A549 (cell line): ENCODE measurements around the gene RBM17. TPM values are rescaled to one million over a fixed set of nuclear protein-coding genes. Genes with fewer than 3 reads are reported as not detected.

Source experiments
- ATAC-seq, 2 experiments: fragments of 200-7000 bp in 1 of 2; fragments of >200 bp in 1 of 2; cut with Nextera tagmentation in 1 of 2; cut with Tn5 transposase in 1 of 2; 3 replicates each; pipeline versions ENCODE4 v1.8.0 to v1.9.1; 2018 to 2020; ENCODE audit warnings: mild to moderate bottlenecking in 1 of 2, moderate library complexity in 1 of 2
- CTCF ChIA-PET: fragments of 300-600 bp; sonication (Branson Sonifier 250); formaldehyde crosslinking; extraction: SDS; loops from one replicate; lab custom pipeline; 2021; ENCODE audit warnings: antibody characterized with exemption, inconsistent platforms; lab: Yijun Ruan, JAX
- POLR2A ChIA-PET: fragments of 350-600 bp; formaldehyde crosslinking; extraction: SDS; loops from one replicate; lab custom pipeline; 2021; ENCODE audit warnings: antibody characterized with exemption, inconsistent platforms; lab: Yijun Ruan, JAX
- DNase-seq, 2 experiments: peaks; one replicate each; pipeline versions ENCODE4 v3.0.0 to v3.0.0-alpha.2; 2011 to 2016; ENCODE audit warnings: low read depth in 1 of 2, low spot score in 1 of 2
- FAIRE-seq: peaks from 2 replicates; lab custom pipeline; 2011; peaks lifted over from hg19 to GRCh38; lab: Jason Lieb, UNC
- H3K27ac ChIP-seq, 2 experiments: fragments of >200 bp; sonication (Bioruptor Twin); formaldehyde crosslinking; 3 replicates each; pipeline ENCODE4 v1.5.1; 2016 to 2017
- H3K4me1 ChIP-seq: fragments of >200 bp; sonication (Bioruptor Twin); formaldehyde crosslinking; 3 replicates; pipeline ENCODE4 v1.6.1; 2016
- H3K4me2 ChIP-seq: fragments of >200 bp; sonication (Bioruptor Twin); formaldehyde crosslinking; 3 replicates; pipeline ENCODE4 v1.6.1; 2016
- H3K4me3 ChIP-seq: fragments of >200 bp; sonication (Bioruptor Twin); formaldehyde crosslinking; 3 replicates; pipeline ENCODE4 v1.5.1; 2016
- H3K9me3 ChIP-seq: fragments of >200 bp; sonication (Bioruptor Twin); formaldehyde crosslinking; 3 replicates; pipeline ENCODE4 v1.6.1; 2016
- BHLHE40 ChIP-seq: IDR thresholded peaks from 2 replicates; pipeline ENCODE4 v1.6.1; 2012; ENCODE audit warnings: low read depth, low read length, inconsistent platforms
- CHD4 ChIP-seq: fragments of 200-600 bp; sonication (generic); IDR thresholded peaks from 2 replicates; pipeline ENCODE4 v1.6.1; 2016; ENCODE audit warnings: antibody characterized with exemption, mild to moderate bottlenecking, borderline replicate concordance
- EHF ChIP-seq: fragments of 250-450 bp; sonication (Bioruptor Pico); IDR thresholded peaks from 2 replicates; pipeline ENCODE4 v1.5.0; 2020; ENCODE audit warnings: mild to moderate bottlenecking
- MAFK ChIP-seq: fragments of 450-650 bp; IDR thresholded peaks from 2 replicates; pipeline ENCODE4 v1.6.1; 2014; ENCODE audit not compliant: partially characterized antibody
- NFE2L2 ChIP-seq: fragments of 150-350 bp; conservative IDR thresholded peaks from 2 replicates; pipeline ENCODE4 v1.6.1; 2014; ENCODE audit warnings: low read length
- NR3C1 ChIP-seq: fragments of >200 bp; sonication (Bioruptor Twin); formaldehyde crosslinking; IDR thresholded peaks from 3 replicates; pipeline ENCODE4 v1.6.1; 2017
- RAD21 ChIP-seq, 2 experiments: fragments of >200 bp in 1 of 2; sonication (Bioruptor Twin) in 1 of 2; formaldehyde crosslinking in 1 of 2; IDR thresholded peaks in 1 of 2; conservative IDR thresholded peaks in 1 of 2; 2 replicates in 1 of 2; 3 replicates in 1 of 2; pipeline ENCODE4 v1.6.1; 2012 to 2018; ENCODE audit warnings: inconsistent platforms in 1 of 2
- RNF2 ChIP-seq: fragments of 200-600 bp; sonication (generic); IDR thresholded peaks from 2 replicates; pipeline ENCODE4 v1.6.1; 2016; ENCODE audit warnings: low read depth, mild to moderate bottlenecking, antibody characterized with exemption, moderate library complexity, borderline replicate concordance
- TP53 ChIP-seq: fragments of 250-450 bp; sonication (Bioruptor Pico); IDR thresholded peaks from 2 replicates; pipeline ENCODE4 v1.5.0; 2021; ENCODE audit warnings: mild to moderate bottlenecking, moderate library complexity
- ZSCAN20 ChIP-seq: fragments of 250-450 bp; sonication (Bioruptor Pico); IDR thresholded peaks from 2 replicates; pipeline ENCODE4 v1.8.0; 2022; ENCODE audit warnings: mild to moderate bottlenecking, moderate library complexity
- WGBS: methylation state at CpG from one replicate; pipeline ENCODE4 v1.1.6; 2017; ENCODE audit errors: missing lambda C conversion rate; 5-methylcytosine and 5-hydroxymethylcytosine counted together
- polyA plus RNA-seq, 4 experiments: library from polyadenylated mRNA; depleted of rRNA in 3 of 4; stranded (reverse); fragments of >200 nt; fragmentation: RNase III in 1 of 4; extraction: RNeasy Plus Mini Kit Qiagen cat#74134 plus additional on column Dnase treatment in 1 of 4; gene quantifications; 2 replicates in 3 of 4; 3 replicates in 1 of 4; pipeline ENCODE4 v1.2.3, GENCODE V29; 2011 to 2017
- TF ChIP-seq, protein P1 (sequence below): fragments of >200 bp; sonication (Bioruptor Twin); formaldehyde crosslinking; IDR thresholded peaks from 3 replicates; pipeline ENCODE4 v1.5.1; 2016
- TF ChIP-seq, protein P2 (sequence below): fragments of >200 bp; sonication (Bioruptor Twin); formaldehyde crosslinking; IDR thresholded peaks from 2 replicates; pipeline ENCODE4 v1.6.1; 2016
- TF ChIP-seq, protein P3 (sequence below): fragments of 200-600 bp; sonication (generic); IDR thresholded peaks from 2 replicates; pipeline ENCODE4 v1.6.1; 2016; ENCODE audit warnings: antibody characterized with exemption, mild to moderate bottlenecking, moderate library complexity
- TF ChIP-seq, protein P4 (sequence below): fragments of 450-650 bp; IDR thresholded peaks from 2 replicates; pipeline ENCODE4 v1.6.1; 2014; ENCODE audit warnings: antibody characterized with exemption
- TF ChIP-seq, protein P5 (sequence below): IDR thresholded peaks from 2 replicates; pipeline ENCODE4 v1.6.1; 2012

RBM17 gene
- polyA plus RNA-seq, 2 of the 4 experiments (the other 2 are of a cell fraction), result 75.2 to 121 TPM

DNA sequence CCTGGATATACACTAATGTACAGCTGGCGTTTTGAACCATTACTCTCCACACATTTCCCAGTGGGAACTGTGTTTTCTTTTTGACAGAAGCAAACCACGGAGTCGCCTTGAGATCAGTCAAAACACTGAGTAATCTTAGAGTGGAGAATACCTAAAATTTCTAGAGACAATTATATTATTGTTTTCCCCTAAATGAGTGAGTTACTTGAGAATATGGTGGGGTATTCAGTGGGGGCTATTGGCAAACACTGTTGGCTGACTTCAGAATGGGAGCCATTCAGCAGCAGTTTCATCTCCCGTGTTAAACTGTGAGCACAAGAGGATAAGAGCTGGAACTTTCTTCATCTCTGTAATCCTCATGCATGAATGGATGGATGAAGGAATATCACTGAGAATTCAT is 32.9 kb upstream of the RBM17 start (continued):
- TF ChIP-seq, protein P1, sequence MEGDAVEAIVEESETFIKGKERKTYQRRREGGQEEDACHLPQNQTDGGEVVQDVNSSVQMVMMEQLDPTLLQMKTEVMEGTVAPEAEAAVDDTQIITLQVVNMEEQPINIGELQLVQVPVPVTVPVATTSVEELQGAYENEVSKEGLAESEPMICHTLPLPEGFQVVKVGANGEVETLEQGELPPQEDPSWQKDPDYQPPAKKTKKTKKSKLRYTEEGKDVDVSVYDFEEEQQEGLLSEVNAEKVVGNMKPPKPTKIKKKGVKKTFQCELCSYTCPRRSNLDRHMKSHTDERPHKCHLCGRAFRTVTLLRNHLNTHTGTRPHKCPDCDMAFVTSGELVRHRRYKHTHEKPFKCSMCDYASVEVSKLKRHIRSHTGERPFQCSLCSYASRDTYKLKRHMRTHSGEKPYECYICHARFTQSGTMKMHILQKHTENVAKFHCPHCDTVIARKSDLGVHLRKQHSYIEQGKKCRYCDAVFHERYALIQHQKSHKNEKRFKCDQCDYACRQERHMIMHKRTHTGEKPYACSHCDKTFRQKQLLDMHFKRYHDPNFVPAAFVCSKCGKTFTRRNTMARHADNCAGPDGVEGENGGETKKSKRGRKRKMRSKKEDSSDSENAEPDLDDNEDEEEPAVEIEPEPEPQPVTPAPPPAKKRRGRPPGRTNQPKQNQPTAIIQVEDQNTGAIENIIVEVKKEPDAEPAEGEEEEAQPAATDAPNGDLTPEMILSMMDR, result no peak
- TF ChIP-seq NFE2L2, result no peak
- TF ChIP-seq, protein P2, sequence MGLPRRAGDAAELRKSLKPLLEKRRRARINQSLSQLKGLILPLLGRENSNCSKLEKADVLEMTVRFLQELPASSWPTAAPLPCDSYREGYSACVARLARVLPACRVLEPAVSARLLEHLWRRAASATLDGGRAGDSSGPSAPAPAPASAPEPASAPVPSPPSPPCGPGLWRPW, result no peak
- no peak for TF ChIP-seq CHD4

DNA sequence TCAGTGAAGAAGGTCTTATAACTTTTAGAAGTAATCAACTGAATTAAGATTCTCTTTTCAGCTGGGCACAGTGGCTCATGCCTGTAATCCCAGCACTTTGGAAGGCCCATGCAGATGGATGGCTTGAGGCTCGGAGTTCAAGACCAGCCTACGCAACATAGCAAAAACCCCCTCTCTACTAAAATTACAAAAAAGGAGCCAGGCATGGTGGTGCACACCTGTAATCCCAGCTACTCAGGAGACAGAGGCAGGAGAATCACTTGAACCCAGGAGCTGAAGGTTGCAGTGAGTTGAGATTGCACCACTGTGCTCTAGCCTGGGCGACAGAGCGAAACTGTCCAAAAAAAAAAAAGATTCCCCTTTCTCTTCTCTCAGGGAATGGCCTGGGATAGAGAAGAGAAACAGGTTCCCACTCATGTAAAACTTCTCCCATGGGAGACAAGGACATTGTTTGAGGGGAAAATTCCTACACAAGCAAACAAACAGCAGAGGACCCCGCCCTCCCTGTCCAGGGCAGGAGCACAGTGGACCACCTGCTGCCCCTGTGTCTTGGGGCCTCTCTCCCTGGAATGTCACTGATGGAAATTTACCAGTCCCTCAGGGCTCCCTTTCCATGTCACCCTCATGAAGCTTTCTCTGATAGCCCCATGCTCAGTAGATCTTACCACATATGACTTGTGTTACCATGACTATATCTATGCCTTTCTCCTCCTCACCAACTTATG is 32.3 kb upstream of the RBM17 start:
- H3K4me3 ChIP-seq, result no peak overlapping the region
- no peak for DNase-seq
- FAIRE-seq, result no peak
- TF ChIP-seq EHF (CRISPR knock-in tag), result no peak
- no peak for TF ChIP-seq RNF2
- no peak for TF ChIP-seq MAFK
- TF ChIP-seq NR3C1, result no peak
- TF ChIP-seq, protein P3, sequence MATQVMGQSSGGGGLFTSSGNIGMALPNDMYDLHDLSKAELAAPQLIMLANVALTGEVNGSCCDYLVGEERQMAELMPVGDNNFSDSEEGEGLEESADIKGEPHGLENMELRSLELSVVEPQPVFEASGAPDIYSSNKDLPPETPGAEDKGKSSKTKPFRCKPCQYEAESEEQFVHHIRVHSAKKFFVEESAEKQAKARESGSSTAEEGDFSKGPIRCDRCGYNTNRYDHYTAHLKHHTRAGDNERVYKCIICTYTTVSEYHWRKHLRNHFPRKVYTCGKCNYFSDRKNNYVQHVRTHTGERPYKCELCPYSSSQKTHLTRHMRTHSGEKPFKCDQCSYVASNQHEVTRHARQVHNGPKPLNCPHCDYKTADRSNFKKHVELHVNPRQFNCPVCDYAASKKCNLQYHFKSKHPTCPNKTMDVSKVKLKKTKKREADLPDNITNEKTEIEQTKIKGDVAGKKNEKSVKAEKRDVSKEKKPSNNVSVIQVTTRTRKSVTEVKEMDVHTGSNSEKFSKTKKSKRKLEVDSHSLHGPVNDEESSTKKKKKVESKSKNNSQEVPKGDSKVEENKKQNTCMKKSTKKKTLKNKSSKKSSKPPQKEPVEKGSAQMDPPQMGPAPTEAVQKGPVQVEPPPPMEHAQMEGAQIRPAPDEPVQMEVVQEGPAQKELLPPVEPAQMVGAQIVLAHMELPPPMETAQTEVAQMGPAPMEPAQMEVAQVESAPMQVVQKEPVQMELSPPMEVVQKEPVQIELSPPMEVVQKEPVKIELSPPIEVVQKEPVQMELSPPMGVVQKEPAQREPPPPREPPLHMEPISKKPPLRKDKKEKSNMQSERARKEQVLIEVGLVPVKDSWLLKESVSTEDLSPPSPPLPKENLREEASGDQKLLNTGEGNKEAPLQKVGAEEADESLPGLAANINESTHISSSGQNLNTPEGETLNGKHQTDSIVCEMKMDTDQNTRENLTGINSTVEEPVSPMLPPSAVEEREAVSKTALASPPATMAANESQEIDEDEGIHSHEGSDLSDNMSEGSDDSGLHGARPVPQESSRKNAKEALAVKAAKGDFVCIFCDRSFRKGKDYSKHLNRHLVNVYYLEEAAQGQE, result no peak
- no peak for TF ChIP-seq RAD21 (conservative IDR thresholded peaks at IDR 0.05 in 1 of 2, IDR thresholded peaks at IDR 0.05 in 1 of 2)
- no peak for TF ChIP-seq BHLHE40
- 49% methylated on average over 5 of the region's 5 CpGs for WGBS
- no peak overlapping the region for H3K27ac ChIP-seq
- H3K4me2 ChIP-seq, result no peak overlapping the region
- ChIA-PET POLR2A (no interaction called here), CTCF (interaction anchor here (0.9 to 1.3 kb wide), 2 partner anchors 19 to 43 kb away, joined by 3 read pairs; no protein-coding TSS in a partner anchor)
- ATAC-seq, result no peak
- H3K4me1 ChIP-seq, result no peaks in the 10 kb centered on the region
- no peaks in the 10 kb centered on the region for H3K9me3 ChIP-seq

DNA sequence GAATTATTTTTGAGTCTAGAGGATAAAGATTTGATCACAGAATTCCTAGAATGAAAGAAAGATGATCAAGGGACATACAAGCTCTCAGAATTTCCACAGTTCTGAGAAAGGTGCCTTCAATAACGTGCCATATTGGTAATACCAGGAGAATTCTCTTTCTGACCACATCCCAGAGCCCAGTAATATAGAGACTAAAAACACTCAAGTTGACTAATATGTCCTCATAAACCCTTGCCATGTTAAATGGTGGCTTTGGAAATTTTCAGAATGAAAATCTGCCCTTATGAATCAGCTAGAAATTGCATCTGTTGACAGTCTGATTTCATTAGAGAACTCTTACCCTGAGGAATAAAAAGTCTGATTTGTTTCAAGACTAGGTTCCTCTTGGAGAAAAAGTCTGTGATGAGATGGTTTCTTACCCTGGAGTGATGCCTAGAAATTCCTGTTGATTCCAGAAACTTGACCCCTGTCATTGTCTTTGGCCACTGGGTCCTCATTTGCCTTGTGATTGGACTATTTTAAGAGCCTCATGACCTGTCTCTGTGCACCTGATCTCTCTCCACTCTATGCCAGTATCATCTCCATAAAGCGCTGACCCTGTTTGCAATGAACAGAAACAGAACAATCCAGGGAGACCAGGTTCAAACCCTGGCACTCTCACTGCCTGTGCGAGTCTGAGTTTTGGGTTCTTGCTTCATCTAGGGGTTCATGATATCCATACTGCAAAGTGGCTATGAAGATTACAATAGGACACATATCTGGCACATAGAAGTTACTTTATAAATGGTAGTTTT is 30.0 kb upstream of the RBM17 start:
- POLR2A ChIA-PET, result no interaction called here
- 39% methylated on average over 3 of the region's 3 CpGs for WGBS

More for the DNA sequence above, 30.0 kb upstream of the RBM17 start:
- no peak overlapping the region for H3K4me3 ChIP-seq
- CTCF ChIA-PET, result interaction anchor here (0.6 kb wide), 1 partner anchor 50 kb away, joined by 3 read pairs; no protein-coding TSS in a partner anchor
- ATAC-seq (no peak), FAIRE-seq (no peak), DNase-seq (no peak)
- H3K4me1 ChIP-seq, result no peaks in the 10 kb centered on the region
- H3K4me2 ChIP-seq, result no peak overlapping the region
- TF ChIP-seq ZSCAN20 (CRISPR knock-in tag), result no peak
- TF ChIP-seq, protein P4, sequence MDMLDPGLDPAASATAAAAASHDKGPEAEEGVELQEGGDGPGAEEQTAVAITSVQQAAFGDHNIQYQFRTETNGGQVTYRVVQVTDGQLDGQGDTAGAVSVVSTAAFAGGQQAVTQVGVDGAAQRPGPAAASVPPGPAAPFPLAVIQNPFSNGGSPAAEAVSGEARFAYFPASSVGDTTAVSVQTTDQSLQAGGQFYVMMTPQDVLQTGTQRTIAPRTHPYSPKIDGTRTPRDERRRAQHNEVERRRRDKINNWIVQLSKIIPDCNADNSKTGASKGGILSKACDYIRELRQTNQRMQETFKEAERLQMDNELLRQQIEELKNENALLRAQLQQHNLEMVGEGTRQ, result no peak
- TF ChIP-seq, protein P5, sequence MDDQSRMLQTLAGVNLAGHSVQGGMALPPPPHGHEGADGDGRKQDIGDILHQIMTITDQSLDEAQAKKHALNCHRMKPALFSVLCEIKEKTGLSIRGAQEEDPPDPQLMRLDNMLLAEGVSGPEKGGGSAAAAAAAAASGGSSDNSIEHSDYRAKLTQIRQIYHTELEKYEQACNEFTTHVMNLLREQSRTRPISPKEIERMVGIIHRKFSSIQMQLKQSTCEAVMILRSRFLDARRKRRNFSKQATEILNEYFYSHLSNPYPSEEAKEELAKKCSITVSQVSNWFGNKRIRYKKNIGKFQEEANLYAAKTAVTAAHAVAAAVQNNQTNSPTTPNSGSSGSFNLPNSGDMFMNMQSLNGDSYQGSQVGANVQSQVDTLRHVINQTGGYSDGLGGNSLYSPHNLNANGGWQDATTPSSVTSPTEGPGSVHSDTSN, result no peak
- TF ChIP-seq TP53 (CRISPR knock-in tag), result no peak
- no peaks in the 10 kb centered on the region for H3K9me3 ChIP-seq
- H3K27ac ChIP-seq, result no peak overlapping the region
